Activated CD4-positive, alpha-beta T cell treated with anti-CD3 and anti-CD28 coated beads, Interleukin-2, amount 50 U/mL, for 24 hours (primary cell): Measurements from ENCODE around the gene MROH2A.
"Not testable (repeated sequence)": the region's sequence is repeated elsewhere in the genome, so short reads cannot be mapped to it uniquely, and the experiment has no call there.

Experiments
- DNase-seq, 2 donors: peaks; one replicate each; pipeline ENCODE4 v3.0.0-alpha.2; 2020; ENCODE audit warnings: low read depth in 1 of 2, low spot score in 1 of 2

Gene MROH2A

GRCh38 chr2:233778030-233778429 lies at the start of gene MROH2A:
TSS of gene MROH2A (plus strand) at chr2:233778330. CDS start at chr2:233779359, 1,029 bp downstream.
- no peak for DNase-seq

GRCh38 chr2:233728723-233729301 lies 49.3 kb upstream of the MROH2A start, which contains the start of gene UGT1A3:
TSS of gene UGT1A3 (plus strand) at chr2:233729042. CDS start at chr2:233729127, 85 bp downstream.
- DNase-seq, result no peak

- not testable (repeated sequence) for DNase-seq
Measured at GRCh38 chr2:233736868-233737653, 41.1 kb upstream of the MROH2A start.

GRCh38 chr2:233740870-233741269 lies 37.3 kb upstream of the MROH2A start:
- no peak for DNase-seq

GRCh38 chr2:233743464-233744259 lies 34.5 kb upstream of the MROH2A start:
- DNase-seq, result no peak

- no peak for DNase-seq
Measured at GRCh38 chr2:233745073-233745755, 32.9 kb upstream of the MROH2A start.

GRCh38 chr2:233745838-233746237 lies 32.3 kb upstream of the MROH2A start:
- DNase-seq, result not testable (repeated sequence)

GRCh38 chr2:233746475-233747282 lies 31.5 kb upstream of the MROH2A start:
- no peak for DNase-seq

- DNase-seq, result no peak
Measured at GRCh38 chr2:233747283-233747544, 30.9 kb upstream of the MROH2A start.

GRCh38 chr2:233750689-233751088 lies 27.4 kb upstream of the MROH2A start:
- DNase-seq, result not testable (repeated sequence)

GRCh38 chr2:233751212-233752009 lies 26.7 kb upstream of the MROH2A start:
- DNase-seq, result not testable (repeated sequence)

GRCh38 chr2:233754872-233755611 lies 23.1 kb upstream of the MROH2A start:
- no peak for DNase-seq

- no peak for DNase-seq
Measured at GRCh38 chr2:233756429-233757081, 21.6 kb upstream of the MROH2A start.

- DNase-seq, result no peak
Measured at GRCh38 chr2:233758141-233758540, 20.0 kb upstream of the MROH2A start.

GRCh38 chr2:233758849-233759248 lies 19.3 kb upstream of the MROH2A start:
- no peak for DNase-seq

- DNase-seq, result no peak
Measured at GRCh38 chr2:233760043-233760442, 18.1 kb upstream of the MROH2A start, which contains the start of gene UGT1A1. TSS of gene UGT1A1 (plus strand) at chr2:233760270. CDS start at chr2:233760288, 18 bp downstream.

- no peak for DNase-seq
Measured at GRCh38 chr2:233761040-233761769, 16.9 kb upstream of the MROH2A start.

- no peak for DNase-seq
Measured at GRCh38 chr2:233764264-233764663, 13.9 kb upstream of the MROH2A start.
